ENCODE measurements around the gene NBPF1. TPM values are rescaled to one million over a fixed set of nuclear protein-coding genes. Genes with fewer than 3 reads are reported as not detected.
"Not testable (repeated sequence)": the region's sequence is repeated elsewhere in the genome, so short reads cannot be mapped to it uniquely, and the experiment has no call there.

NBPF1 gene
- 173 TPM for total RNA-seq

- DNase-seq = peak; percentile 100
Measured at GRCh38 chr1:16613185-16614147, at the start of gene NBPF1. NBPF1 (minus strand) TSS chr1:16613564.

DNA sequence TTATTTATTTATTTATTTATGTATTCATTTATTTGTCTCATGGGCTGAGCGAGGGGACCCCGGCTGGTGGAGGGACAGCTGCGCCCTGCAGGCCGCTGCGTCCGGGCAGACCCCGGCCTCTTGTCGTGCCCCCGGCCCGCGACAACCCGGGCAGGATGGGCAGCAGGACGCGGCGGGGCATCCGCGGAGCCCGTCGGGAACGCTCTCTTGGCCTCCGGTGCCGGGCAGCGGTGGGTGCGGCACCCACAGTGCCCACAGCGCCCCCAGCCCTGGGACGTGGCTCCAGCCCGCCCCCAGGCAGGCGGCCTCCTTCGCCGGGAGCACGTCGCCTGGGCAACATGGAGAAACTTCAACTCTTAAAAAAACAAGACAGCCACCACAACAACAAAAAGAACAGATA lies 44.9 kb upstream of the NBPF1 start:
- DNase-seq = not testable (repeated sequence)

- DNase-seq = not testable (repeated sequence)
Measured at GRCh38 chr1:16656981-16657683, 43.8 kb upstream of the NBPF1 start.

GRCh38 chr1:16656574-16656973 lies 43.2 kb upstream of the NBPF1 start:
- not testable (repeated sequence) for DNase-seq

DNA sequence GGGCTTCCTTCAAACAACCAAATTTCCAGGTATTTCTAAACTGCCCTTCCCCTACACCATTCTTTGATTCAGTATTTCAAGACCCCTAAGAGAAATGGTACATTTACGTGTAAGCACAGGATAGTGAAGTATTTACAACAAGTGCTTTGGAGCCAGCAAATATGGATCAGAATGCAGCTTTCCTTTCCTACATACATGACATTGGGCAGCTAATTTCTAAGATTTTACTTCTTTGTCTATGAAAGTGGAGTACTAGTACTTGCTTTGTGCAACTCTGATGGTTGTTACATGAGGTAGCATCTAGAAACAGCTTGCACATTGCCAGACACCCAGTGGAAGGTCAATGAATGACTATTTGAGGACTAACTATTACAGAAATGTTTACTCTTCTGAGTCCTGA lies 38.2 kb upstream of the NBPF1 start:
- not testable (repeated sequence) for DNase-seq

DNA sequence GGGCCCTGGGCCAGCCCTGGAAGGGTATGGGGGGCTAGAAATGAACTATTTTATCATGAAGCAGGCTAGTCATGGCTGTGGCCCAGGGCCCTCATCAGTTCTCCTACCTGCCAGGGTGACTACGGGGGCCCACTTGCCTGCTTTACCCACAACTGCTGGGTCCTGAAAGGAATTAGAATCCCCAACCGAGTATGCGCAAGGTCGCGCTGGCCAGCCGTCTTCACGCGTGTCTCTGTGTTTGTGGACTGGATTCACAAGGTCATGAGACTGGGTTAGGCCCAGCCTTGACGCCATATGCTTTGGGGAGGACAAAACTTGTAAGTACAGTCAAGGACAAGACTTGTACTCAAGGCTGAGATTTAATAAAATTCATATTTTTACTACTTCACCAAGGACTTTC lies 36.6 kb upstream of the NBPF1 start:
- not testable (repeated sequence) for DNase-seq

DNA sequence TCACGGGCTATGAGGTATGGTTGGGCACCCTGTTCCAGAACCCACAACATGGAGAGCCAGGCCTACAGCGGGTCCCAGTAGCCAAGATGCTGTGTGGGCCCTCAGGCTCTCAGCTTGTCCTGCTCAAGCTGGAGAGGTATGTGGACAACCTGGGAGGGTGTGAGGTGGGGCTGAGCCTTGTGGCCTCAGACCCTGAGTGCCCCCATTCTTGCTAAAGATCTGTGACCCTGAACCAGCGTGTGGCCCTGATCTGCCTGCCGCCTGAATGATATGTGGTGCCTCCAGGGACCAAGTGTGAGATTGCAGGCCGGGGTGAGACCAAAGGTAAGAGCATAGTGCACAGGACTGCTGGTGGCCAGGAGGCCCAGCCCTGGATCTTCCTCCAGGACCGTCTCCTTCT lies 36.0 kb upstream of the NBPF1 start:
- DNase-seq = not testable (repeated sequence)

- not testable (repeated sequence) for DNase-seq
Measured at GRCh38 chr1:16648756-16649155, 35.4 kb upstream of the NBPF1 start.

DNA sequence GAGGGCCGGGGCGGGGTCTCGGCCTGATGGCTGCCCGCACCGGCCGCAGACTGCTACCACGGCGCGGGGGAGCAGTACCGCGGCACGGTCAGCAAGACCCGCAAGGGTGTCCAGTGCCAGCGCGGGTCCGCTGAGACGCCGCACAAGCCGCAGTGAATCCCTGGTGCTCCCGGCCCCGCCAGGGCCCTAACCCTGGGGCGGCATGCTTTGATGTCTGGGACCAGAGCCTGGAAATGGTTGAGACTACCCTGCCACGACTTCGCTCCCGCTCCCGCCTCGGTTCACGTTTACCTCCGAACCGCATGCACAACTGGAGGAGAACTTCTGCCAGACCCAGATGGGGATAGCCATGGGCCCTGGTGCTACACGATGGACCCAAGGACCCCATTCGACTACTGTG lies 34.9 kb upstream of the NBPF1 start:
- DNase-seq = not testable (repeated sequence)

- not testable (repeated sequence) for DNase-seq
Measured at GRCh38 chr1:16647179-16648176, 34.1 kb upstream of the NBPF1 start.

GRCh38 chr1:16646716-16647115 lies 33.4 kb upstream of the NBPF1 start:
- not testable (repeated sequence) for DNase-seq

- DNase-seq = not testable (repeated sequence)
Measured at GRCh38 chr1:16646061-16646664, 32.8 kb upstream of the NBPF1 start.

DNA sequence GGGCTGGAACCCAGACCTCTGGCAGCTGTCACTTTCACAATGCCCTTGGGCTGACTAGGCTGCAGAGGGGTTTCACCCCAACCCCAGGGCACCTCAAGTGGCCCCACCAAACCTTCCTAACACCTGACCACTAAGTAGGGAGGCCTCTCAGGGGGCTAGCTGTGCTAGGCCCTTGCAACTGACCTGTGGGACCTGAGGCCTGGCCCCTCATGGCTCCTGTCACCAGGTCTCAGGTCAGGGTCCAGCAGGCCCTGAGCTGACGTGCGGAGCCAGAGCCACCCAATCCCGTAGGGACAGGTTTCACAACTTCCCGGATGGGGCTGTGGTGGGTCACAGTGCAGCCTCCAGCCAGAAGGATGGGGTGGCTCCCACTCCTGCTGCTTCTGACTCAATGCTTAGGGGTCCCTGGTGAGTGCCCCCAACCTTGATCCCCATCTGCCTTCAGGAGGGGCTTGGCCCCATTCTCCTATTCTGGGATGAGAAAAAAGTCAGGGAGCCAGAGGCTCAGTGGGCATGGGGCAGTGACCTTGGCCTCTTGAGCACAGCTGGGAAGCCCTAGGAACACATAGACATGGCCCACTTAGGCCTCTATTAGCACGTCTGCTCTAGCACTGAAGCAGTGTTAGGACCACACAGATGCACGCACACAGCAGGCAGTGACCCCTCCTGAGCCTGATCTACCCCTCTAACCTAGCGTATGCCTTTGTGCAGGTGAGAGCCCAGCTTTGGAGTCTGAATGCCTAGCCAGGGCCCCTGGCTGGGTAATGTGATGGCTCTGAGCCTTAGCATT lies 32.1 kb upstream of the NBPF1 start:
- DNase-seq = not testable (repeated sequence)

DNA sequence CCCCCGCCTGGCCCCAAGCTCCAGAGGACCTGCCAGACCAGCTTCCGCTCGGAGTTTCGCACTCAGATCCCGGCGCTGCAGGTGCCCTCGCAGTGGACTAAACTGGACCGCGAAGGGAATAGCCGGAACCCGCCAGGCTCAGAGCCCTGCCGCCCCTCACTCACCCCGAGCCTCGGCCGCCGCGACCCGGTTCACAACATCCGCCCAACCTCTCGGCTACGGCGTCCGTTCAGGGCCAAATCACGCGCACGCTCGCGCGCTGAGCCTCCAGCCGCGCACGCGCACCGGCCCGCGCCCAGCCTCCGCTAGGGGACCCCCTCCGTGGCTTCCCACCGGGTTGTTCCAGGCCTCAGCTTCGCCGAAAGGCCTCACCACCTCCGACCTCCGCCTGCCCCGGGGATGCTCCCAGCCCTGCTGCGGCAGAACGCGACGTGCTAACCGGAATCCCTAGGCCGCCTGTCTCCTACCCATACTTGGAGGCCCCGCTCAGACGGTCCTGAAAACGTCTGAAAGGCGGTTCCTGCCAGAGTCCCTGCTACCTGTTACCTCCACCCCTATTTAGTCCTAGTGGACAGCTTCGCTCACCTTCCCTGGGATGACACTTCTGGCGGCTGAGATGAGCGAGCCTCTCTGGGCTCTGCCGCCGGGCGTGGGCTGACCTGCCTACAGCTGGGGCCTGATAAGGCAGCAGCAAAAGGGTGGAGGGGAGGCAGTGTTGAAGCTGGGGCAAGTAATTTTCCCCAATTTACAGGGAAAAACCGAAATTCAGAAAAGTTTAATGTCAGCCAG lies 31.3 kb upstream of the NBPF1 start:
- peak; percentile 99 for DNase-seq

- no peak for DNase-seq
Measured at GRCh38 chr1:16644193-16644481, 30.8 kb upstream of the NBPF1 start.

DNA sequence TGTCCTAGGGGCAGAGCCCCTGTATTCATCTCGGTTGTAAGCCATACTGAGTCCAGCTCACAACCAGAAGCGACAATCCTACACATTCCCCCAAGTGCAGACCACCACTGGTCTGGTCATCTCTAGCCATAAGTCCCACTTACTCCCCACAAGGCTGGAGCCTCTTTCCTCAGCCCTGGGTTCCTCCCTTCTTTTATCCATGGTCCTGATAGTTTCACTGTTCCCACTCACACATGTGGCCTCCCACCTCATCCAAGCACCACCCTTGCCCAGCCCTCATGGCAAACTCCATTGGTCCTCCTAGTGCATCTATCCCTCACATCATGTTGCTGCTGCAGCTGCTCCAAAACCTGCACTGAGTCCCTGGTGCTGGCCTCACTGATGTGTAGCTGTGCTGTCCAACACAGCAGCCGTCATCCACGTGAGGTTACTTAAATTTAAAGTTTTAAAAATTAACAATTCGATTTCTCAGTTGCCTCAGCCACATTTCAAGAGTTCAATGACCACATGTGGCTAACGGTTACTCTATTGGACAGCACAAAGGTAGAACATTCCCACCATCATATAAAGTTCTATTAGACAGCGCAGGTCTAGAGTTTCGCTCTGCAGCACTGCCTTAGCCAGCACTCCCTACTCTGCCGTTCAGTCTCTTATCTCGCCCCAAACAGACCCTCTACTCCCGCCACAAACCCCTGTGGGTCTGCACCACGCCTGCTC lies 30.3 kb upstream of the NBPF1 start:
- not testable (repeated sequence) for DNase-seq

- not testable (repeated sequence) for DNase-seq
Measured at GRCh38 chr1:16643001-16643411, 29.6 kb upstream of the NBPF1 start.

- DNase-seq = not testable (repeated sequence)
Measured at GRCh38 chr1:16642025-16642966, 28.9 kb upstream of the NBPF1 start.

Data from tongue (tissue), 2 donors.